ENCODE results near the gene SETD4. TPM values are rescaled to one million over a fixed set of nuclear protein-coding genes. Genes with fewer than 3 reads are reported as not detected.

The SETD4 gene
- total RNA-seq, 3 donors from 2014 or later, result 15.9 to 18.8 (median 17.2) TPM

DNA sequence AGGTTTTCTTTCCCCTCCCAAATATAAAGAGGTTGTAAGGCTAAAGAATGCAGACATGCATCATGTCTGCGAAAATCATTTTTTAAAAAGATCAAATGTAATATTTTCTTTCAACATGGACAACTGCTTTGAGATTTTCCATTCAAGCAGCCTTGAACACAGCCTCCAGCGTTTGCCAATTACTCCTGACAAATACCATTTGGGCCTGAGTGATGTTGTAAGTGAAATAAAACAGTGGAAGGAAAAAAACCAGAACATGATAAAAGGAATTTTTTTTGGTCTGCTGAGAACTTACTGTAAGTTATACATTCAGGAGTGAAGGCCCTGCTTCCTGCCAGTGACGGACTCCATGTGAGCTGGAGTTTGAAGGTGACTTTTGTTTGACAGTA, 37.2 kb downstream of the SETD4 start:
- Mint-ChIP-seq H3K27me3 (ENCODE audit: low read depth) (no peaks in the 10 kb centered on the region), H3K36me3 (ENCODE audit: insufficient read depth) (peaks cover 6% of the 10 kb centered on the region), H3K4me1 (ENCODE audit: low read depth) (no peaks in the 10 kb centered on the region), H3K9me3 (peaks cover 4% of the 10 kb centered on the region), H3K4me3 (no peak overlapping the region)
- DNase-seq (no peak), ATAC-seq (no peak)

DNA sequence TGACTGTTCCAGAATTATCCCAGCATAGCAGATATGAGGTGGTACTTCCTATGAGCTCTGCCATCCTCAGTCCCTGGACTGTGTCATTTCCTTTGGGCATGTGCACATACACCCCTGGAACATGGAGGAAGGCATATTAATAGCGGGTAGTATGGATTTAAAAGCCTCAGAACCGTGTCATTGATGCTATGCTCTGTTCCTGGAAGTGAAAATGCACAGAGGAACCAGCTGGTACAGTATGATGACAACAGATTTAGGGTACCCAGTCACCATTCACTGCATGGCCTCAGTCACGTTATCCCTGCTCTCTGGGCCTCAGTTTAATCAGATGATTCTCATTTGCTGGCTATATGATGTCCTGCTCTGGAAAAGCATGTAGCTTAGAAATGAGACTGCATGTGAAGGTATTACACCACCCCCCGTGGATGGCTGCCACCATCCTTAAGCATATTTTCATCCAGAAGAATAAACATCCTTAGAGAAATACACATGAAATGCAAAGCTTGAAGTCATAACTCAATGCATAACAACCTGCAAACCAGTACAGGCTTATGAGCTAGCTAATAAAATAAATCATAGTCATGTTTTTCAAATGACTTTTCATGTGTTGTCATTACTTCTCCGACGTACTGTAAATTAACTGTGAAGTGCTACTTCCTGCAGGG, 37.8 kb downstream of the SETD4 start:
- Mint-ChIP-seq H3K4me3 (no peak overlapping the region), H3K27me3 (ENCODE audit: low read depth) (no peaks in the 10 kb centered on the region), H3K4me1 (ENCODE audit: low read depth) (no peaks in the 10 kb centered on the region), H3K36me3 (ENCODE audit: insufficient read depth) (peaks cover 6% of the 10 kb centered on the region), H3K9me3 (peaks cover 4% of the 10 kb centered on the region)
- ATAC-seq, result no peak
- no peak for DNase-seq

DNA sequence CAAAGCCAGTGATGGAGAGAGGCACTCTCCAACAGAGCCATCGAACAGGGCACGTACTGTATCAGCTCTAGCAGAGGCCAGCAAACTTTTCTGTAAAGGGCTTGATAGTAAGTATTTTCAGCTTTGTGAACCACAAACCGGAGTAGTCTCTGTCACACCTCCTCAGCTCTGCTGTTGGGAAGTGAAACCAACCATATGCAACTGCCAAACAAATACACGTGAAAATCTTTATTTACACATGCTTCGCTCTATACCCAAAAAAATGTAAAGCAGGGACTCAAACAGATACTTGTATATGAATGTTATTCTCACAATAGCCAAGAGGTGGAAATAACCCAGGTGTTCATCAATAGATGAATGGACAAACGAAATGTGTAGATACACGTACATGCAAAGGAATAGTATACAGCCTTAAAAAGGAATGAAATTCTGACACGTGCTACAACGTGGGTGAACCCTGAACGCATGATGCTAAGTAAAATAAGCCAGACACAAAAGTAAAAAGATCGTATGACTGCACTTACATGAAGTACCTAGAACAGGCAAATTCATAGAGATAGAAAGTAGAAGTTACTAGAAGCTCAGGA, 39.0 kb downstream of the SETD4 start:
- Mint-ChIP-seq H3K9me3 (peaks cover 4% of the 10 kb centered on the region), H3K4me3 (no peak overlapping the region), H3K27me3 (ENCODE audit: low read depth) (peaks cover 4% of the 10 kb centered on the region), H3K36me3 (ENCODE audit: insufficient read depth) (peaks cover 6% of the 10 kb centered on the region), H3K4me1 (ENCODE audit: low read depth) (no peaks in the 10 kb centered on the region)
- DNase-seq (no peak), ATAC-seq (no peak)

DNA sequence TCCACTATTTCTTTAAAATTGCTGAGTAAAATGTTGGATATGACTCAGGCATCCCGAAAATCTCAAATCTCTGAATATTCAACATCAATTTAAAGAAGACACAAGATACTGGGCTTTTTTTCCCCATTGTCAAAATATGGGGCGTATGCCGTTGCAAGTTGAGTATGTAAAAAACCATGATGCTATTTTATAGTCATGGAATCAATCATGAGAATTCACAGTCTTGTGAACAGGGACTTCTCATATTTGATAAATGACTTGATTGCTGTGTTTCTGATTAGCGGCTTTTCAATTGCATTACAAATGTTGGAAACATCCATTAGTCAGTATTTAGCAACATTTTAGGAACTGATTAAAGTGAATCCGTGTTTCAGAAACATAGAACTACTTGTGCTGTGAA, 45.3 kb downstream of the SETD4 start:
- no peak for ATAC-seq
- no peaks in the 10 kb centered on the region for H3K36me3 Mint-ChIP-seq (ENCODE audit: insufficient read depth)
- DNase-seq, result no peak
- no peaks in the 10 kb centered on the region for H3K9me3 Mint-ChIP-seq
- peaks cover 17% of the 10 kb centered on the region for H3K27me3 Mint-ChIP-seq (ENCODE audit: low read depth)
- no peak overlapping the region for H3K4me3 Mint-ChIP-seq
- no peaks in the 10 kb centered on the region for H3K4me1 Mint-ChIP-seq (ENCODE audit: low read depth)

DNA sequence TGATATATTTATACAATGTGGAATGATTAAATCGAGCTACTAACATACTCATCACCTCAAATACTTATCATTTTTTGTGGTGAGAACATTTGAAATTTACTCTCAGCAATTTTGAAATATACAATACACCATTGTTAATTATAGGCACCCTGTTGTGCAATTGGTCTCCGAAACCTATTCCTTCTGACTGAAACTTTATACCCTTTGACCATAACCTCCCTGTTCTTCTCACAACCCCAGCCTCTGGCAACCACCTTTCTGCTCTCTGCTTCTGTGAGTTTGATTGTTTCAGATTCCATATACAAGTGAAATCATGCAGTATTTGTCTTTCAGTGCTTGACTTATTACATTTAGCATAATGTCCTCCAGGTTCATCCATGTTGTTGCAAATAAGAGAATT, 49.5 kb downstream of the SETD4 start:
- ATAC-seq (no peak), DNase-seq (no peak)
- H3K36me3 Mint-ChIP-seq (ENCODE audit: insufficient read depth), result no peaks in the 10 kb centered on the region
- no peaks in the 10 kb centered on the region for H3K4me1 Mint-ChIP-seq (ENCODE audit: low read depth)
- H3K4me3 Mint-ChIP-seq, result no peak overlapping the region
- no peaks in the 10 kb centered on the region for H3K9me3 Mint-ChIP-seq
- H3K27me3 Mint-ChIP-seq (ENCODE audit: low read depth), result peaks cover 14% of the 10 kb centered on the region

DNA sequence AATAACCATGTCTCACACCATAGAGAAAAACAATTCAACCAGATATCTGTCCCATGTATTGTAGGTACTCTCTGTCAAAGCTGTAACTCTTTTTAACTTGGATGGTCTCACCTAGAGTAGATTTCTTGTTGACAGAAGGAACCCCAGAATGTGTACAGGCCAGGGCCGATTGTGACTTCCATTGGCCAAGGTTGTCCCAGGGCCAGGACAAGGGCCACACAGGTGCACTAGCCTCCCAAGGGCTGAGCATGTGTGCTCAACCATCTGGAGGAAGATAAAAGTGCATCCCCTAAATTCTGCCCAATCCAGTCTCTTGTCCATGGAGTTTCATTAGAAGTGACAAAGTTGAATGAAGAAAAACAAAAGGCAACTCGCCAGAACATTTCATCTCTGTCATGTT, 51.8 kb downstream of the SETD4 start:
- no peak overlapping the region for H3K4me3 Mint-ChIP-seq
- no peaks in the 10 kb centered on the region for H3K9me3 Mint-ChIP-seq
- H3K4me1 Mint-ChIP-seq (ENCODE audit: low read depth), result no peaks in the 10 kb centered on the region

DNA sequence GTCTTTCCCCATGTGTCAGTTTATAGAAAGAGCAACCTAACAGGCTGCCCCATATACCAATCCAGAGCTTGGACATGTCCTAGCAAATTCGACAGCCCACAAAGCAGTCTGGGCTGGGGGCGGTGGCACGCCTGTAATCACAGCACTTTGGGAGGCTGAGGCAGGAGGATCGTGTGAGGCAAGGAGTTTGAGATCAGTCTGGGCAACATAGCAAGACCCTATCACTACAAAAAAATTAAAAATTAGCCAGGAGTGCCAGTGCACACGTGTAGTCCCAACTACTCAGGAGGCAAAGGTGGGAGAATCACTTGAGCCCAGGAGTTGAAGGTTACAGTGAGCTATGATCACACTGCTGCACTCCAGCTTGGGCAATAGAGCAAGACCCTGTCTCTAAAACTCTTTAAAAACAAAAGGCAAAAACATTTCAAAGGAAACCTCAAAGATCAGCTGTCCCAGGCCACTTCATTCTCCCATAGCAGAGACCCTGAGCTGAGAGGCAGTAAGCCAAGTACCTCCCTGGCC, 54.4 kb downstream of the SETD4 start:
- DNase-seq (no peak), ATAC-seq (no peak)
- H3K4me3 Mint-ChIP-seq, result no peak overlapping the region
- H3K36me3 Mint-ChIP-seq (ENCODE audit: insufficient read depth), result no peaks in the 10 kb centered on the region
- no peaks in the 10 kb centered on the region for H3K9me3 Mint-ChIP-seq
- H3K27me3 Mint-ChIP-seq (ENCODE audit: low read depth), result peaks cover 17% of the 10 kb centered on the region
- no peaks in the 10 kb centered on the region for H3K4me1 Mint-ChIP-seq (ENCODE audit: low read depth)

More for the DNA sequence above, 51.8 kb downstream of the SETD4 start:
- ATAC-seq (no peak), DNase-seq (no peak)
- peaks cover 14% of the 10 kb centered on the region for H3K27me3 Mint-ChIP-seq (ENCODE audit: low read depth)
- no peaks in the 10 kb centered on the region for H3K36me3 Mint-ChIP-seq (ENCODE audit: insufficient read depth)

DNA sequence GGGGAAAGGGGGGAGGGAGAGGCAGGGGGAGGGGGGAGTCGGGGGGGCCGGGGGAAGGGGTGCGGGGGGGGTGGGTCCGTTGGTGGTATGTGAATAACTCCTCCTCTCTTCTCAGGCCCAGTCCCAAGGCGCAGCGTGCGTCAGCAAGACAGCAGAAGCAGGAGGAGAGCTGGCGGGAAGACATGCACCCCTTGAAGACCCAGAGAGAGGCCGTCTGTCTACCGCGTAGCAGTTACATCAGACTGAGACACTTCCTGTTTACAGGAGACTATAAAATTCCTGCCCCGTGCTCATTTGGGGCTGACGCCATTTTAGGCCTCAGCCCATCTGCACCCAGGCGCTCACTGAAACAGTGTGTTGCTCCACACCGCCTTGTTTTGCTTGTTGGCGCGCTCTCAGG, 55.3 kb downstream of the SETD4 start:
- Mint-ChIP-seq H3K36me3 (ENCODE audit: insufficient read depth) (no peaks in the 10 kb centered on the region), H3K4me1 (ENCODE audit: low read depth) (no peaks in the 10 kb centered on the region), H3K9me3 (no peaks in the 10 kb centered on the region), H3K4me3 (no peak overlapping the region), H3K27me3 (ENCODE audit: low read depth) (peaks cover 17% of the 10 kb centered on the region)
- DNase-seq, result no peak
- ATAC-seq, result no peak

DNA sequence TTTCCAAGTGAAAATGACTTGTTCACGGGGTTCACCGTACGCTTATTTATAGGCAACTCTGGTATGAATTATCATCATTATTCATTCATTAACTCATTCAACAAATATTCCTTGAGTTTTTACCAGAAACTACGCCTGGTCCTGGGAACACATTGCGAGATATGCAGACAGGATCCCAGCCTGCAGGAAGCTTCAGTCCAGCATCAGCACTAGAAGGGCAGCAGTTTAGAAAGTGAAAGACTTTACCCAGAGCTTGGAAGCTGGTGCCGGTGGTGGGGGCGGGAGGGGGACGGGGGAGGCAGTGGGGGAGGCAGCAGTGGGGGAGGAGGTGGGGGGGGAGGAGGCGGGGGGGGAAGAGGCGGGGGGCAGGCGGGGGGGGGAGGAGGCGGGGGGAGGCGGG, 55.9 kb downstream of the SETD4 start:
- Mint-ChIP-seq H3K36me3 (ENCODE audit: insufficient read depth) (no peaks in the 10 kb centered on the region), H3K9me3 (no peaks in the 10 kb centered on the region), H3K4me3 (no peak overlapping the region), H3K27me3 (ENCODE audit: low read depth) (peaks cover 18% of the 10 kb centered on the region), H3K4me1 (ENCODE audit: low read depth) (no peaks in the 10 kb centered on the region)
- ATAC-seq (no peak), DNase-seq (no peak)

DNA sequence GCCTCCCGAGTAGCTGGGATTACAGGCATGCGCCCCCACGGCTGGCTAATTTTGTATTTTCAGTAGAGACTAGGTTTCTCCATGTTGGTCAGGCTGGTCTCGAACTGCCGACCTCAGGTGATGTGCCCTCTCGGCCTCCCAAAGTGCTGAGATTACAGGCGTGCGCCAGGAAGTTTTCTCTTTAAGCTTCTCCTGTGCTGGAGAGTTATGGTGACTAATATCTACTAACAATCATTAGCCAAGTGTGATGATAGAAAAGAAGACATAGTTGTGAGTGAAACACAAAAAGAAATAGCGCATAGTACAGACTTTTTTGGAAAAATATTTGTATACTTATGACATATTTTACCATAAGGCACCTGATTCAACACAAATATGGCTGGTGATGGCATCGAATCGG, 56.5 kb downstream of the SETD4 start:
- Mint-ChIP-seq H3K27me3 (ENCODE audit: low read depth) (peaks cover 23% of the 10 kb centered on the region), H3K36me3 (ENCODE audit: insufficient read depth) (no peaks in the 10 kb centered on the region), H3K4me3 (no peak overlapping the region), H3K9me3 (no peaks in the 10 kb centered on the region), H3K4me1 (ENCODE audit: low read depth) (no peaks in the 10 kb centered on the region)
- ATAC-seq, result no peak
- no peak for DNase-seq

DNA sequence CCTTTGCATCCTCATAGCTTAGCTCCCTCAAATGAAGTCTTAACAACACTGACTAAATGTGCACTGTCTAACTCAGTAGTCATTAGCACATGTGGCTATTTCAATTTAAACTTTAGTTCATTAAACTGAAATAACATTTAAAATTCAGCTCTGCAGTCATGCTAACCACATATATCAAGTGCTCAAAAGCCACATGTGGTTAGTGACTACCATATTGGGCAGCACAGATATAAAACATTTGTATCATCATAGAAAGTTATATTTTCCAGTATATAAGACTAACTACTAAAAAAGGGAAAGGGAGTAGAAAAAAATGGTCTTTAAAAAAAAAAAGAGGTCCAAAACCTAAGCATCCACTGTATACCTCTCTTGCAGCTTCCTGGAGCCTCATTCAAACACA, 64.1 kb downstream of the SETD4 start:
- DNase-seq (no peak), ATAC-seq (peak; percentile 47 to 65)
- Mint-ChIP-seq H3K36me3 (ENCODE audit: insufficient read depth) (no peaks in the 10 kb centered on the region), H3K27me3 (ENCODE audit: low read depth) (peaks cover 32% of the 10 kb centered on the region), H3K4me3 (no peak overlapping the region), H3K9me3 (no peaks in the 10 kb centered on the region), H3K4me1 (ENCODE audit: low read depth) (peaks cover 13% of the 10 kb centered on the region)

DNA sequence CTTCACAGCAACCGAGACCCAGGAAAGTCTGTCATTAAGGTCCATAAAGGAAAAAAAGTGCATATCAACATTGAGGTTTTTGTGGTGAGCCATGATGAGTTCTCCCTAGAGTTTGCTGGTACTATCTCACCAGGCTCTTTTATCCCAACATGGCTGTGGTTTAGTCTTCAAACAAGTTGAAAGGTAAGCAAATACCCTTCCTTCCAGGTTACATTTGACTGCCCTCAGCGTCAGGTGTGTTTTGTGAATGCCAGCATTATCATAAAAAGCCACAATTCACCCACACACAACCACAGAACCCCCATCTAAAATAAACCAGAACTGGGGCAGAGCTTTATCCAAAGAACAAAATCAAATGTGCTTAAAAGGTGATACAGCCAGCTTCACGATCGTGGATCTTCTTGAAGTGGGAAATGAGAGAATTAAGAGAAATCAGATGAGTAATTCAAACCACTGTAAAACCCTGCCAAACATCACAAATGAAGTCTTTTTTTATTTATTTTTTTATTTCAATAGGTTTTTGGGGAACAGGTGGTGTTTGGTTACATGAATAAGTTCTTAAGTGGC, 64.7 kb downstream of the SETD4 start:
- peak; percentile 35 to 38 for ATAC-seq

DNA sequence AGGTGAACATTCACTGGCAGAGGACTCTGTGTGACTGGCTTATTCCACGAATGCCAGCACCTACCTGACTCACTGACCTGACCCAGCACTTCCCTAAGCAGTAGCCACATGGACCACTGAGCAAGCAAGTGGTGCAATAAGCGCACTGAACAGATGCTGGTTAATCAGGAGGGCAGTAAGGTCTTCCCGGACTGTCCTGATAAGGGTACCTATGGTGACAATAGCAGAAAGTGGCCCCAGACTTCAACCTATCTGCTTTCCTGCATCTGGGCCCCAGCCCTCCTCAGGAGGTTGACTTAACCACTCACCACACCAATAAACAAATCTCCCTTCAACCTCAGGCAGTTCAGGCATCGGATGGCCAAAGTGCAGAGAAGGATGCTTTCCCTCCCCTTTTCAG, 65.7 kb downstream of the SETD4 start:
- Mint-ChIP-seq H3K9me3 (no peaks in the 10 kb centered on the region), H3K4me3 (no peak overlapping the region), H3K27me3 (ENCODE audit: low read depth) (peaks cover 34% of the 10 kb centered on the region), H3K4me1 (ENCODE audit: low read depth) (peaks cover 13% of the 10 kb centered on the region), H3K36me3 (ENCODE audit: insufficient read depth) (no peaks in the 10 kb centered on the region)
- ATAC-seq (no peak), DNase-seq (no peak)

More for the DNA sequence above, 64.7 kb downstream of the SETD4 start:
- H3K36me3 Mint-ChIP-seq (ENCODE audit: insufficient read depth), result no peaks in the 10 kb centered on the region
- no peaks in the 10 kb centered on the region for H3K9me3 Mint-ChIP-seq
- DNase-seq, result no peak
- H3K4me1 Mint-ChIP-seq (ENCODE audit: low read depth), result peaks cover 13% of the 10 kb centered on the region
- peaks cover 34% of the 10 kb centered on the region for H3K27me3 Mint-ChIP-seq (ENCODE audit: low read depth)
- no peak overlapping the region for H3K4me3 Mint-ChIP-seq

DNA sequence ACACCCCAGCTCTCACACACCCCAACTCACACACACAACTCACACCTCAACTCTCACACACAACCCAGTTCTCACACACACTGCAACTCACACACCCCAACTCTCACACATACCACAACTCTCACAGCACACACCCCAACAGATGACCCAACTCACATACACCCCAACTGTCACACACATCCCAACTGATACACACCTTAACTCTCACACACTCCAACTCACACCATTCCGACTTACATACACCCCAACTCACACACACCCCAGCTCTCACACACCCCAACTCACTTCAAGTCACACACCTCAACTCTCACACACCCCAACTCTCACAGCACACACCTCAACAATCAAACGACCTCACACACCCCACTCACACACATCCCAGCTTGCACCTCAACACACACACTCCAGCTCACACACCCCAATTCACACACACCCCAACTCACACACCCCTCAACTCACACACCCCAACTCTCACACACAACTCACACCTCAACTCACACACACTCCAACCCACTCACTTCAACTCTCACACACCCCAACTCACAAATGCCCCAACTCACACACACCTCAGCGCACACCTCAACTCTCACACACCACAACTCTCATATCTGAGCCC, 66.3 kb downstream of the SETD4 start:
- DNase-seq (no peak), ATAC-seq (no peak)
- Mint-ChIP-seq H3K4me3 (no peak overlapping the region), H3K4me1 (ENCODE audit: low read depth) (peaks cover 13% of the 10 kb centered on the region), H3K9me3 (no peaks in the 10 kb centered on the region), H3K36me3 (ENCODE audit: insufficient read depth) (no peaks in the 10 kb centered on the region), H3K27me3 (ENCODE audit: low read depth) (peaks cover 29% of the 10 kb centered on the region)

DNA sequence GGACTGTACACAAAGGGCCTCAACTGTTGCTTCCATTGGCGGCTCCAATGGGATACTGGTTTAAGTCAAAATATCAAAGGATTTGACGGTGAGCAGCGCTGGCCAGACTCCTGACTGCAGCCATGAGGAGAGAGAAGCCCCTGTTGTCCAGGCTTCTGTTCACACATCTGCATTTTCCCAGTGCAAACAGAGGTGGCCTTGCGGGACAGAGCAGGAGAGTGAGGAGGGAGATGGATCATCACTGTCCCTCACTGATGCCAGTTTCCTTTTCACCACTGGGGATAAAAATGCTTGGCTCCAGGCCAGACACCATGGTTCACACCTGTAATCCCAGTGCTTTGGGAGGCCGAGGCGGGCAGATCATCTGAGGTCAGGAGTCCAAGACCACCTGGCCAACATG, 69.2 kb downstream of the SETD4 start:
- ATAC-seq, result no peak
- Mint-ChIP-seq H3K4me1 (ENCODE audit: low read depth) (peaks cover 11% of the 10 kb centered on the region), H3K4me3 (no peak overlapping the region), H3K36me3 (ENCODE audit: insufficient read depth) (no peaks in the 10 kb centered on the region), H3K27me3 (ENCODE audit: low read depth) (peaks cover 16% of the 10 kb centered on the region), H3K9me3 (no peaks in the 10 kb centered on the region)
- DNase-seq, result no peak

Data from activated T-cell treated with anti-CD3 and anti-CD28 coated beads, Interleukin-2, amount 50 U/mL, for 4 hours (primary cell).